Measurements from ENCODE around the gene UNC93A.
"Not testable (repeated sequence)": the region's sequence is repeated elsewhere in the genome, so short reads cannot be mapped to it uniquely, and the experiment has no call there.

Gene UNC93A

DNA sequence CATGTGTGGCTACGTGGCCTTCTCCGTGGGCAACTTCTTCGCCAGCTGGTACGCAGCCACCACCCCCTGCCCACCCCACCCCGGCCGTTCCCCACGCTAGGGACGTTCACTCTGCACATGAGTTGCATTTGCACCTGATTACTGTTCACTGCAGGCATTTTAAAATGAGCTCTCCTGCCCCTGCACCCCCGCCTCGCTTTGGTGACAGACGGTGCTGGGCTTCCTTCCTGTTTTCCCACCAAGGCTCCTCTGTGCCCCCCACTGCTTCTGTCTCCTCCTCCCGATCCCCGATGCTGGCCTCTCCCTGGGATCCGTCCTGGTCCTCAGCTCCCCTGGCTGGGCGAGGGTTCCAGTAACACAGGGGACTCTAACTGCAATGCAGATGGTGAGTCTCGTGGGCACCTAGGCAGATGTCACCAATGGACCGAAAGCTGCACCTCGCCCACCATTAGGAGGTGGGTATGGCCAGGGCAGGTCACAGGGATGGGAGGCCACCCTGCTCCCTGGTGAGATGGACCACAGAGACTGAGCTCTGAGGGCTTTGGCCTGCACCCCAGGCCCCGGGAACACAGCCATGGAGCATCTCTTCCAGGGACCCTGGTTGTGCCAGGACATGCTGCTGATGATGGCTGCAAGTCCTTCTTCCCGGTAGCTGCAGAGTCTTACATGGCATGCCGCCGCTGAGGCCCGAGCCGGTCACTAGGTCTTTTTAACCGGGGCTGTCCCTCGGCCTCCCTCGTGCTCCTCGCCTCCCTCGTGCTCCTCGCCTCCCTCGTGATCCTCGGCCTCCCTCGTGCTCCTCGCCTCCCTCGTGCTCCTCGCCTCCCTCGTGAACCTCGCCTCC, 3.8 kb downstream of the UNC93A start:
- no peak for DNase-seq

DNA sequence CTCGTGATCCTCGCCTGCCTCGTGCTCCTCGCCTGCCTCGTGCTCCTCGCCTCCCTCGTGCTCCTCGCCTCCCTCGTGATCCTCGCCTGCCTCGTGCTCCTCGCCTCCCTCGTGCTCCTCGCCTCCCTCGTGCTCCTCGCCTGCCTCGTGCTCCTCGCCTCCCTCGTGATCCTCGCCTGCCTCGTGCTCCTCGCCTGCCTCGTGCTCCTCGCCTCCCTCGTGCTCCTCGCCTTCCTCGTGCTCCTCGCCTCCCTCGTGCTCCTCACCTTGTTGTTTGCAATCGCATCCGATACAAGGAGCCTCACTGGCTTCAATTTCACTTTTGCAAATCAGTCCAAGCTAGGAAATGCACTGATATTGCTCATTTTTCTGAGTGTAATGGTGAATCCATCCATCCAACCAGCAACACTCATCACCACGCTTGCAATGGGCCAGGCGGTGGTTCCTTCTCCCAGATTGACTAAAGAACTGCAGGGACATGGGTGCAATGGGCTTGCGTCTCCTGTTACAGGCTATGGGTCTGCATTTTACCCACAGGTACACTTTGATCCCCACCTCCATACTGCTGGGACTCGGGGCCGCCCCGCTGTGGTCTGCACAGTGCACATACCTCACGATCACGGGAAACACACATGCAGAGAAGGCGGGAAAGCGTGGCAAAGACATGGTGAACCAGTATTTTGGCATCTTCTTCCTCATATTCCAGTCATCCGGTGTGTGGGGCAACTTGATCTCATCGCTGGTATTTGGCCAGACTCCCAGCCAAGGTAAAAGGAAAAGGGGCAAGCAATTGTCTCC, 4.6 kb downstream of the UNC93A start:
- no peak for DNase-seq

DNA sequence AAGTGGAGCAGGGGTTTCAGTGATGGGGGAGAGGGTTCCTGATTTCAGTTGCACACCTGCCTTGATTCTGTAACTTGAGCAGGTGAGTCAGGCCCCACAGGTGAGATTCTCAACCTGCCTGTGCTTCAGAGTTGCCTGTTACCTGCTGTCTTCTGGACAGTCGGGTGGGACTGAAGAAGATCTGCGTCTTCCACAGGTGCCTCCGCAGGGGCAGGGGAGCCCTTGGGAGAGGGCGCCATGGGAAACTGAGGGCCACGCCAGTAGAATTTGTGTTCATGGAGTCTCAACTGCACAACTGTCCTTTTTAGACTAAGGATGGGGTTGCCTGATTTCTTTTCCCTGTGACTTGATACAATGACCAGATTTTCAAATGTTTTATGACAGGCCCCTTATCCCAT, 5.2 kb downstream of the UNC93A start:
- no peak for DNase-seq

DNA sequence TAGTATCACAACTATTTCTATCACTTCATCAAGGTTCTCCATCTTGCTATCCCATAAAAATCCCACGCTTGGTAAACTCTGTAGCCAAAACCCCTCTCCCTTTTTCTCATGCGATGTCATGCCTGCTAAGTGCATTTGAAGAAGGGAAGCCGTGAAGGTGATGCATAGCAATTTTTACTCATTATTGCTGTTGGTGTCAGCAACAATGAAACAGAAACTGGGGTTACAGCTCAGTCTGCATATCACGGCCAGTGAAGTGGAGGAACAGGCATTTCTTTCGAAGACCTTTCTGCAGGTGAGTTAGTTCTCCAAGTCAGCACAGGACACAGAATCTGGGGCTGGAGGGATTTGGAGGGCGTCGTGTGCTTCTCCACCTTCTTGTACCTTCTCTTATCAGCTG, 5.8 kb downstream of the UNC93A start:
- no peak for DNase-seq

DNA sequence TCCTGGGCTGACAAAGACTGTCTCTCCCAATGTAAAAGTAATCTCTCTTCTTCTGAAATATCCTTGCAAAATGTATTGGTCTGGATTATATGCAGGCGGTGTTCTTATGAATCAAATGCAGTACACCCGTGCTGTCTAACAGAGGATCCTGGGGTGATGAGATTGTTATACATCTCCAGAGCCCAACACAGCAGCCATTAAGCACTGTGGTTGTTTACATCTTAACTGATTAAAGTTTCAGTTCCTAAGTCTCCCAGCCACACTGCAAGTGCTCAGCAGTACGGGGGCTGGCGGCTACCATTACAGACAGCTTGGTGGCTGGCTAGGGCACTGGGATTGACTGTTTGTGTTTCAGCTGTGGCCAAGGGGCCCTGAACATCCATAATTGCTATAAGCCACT, 7.0 kb downstream of the UNC93A start:
- no peak for DNase-seq

DNA sequence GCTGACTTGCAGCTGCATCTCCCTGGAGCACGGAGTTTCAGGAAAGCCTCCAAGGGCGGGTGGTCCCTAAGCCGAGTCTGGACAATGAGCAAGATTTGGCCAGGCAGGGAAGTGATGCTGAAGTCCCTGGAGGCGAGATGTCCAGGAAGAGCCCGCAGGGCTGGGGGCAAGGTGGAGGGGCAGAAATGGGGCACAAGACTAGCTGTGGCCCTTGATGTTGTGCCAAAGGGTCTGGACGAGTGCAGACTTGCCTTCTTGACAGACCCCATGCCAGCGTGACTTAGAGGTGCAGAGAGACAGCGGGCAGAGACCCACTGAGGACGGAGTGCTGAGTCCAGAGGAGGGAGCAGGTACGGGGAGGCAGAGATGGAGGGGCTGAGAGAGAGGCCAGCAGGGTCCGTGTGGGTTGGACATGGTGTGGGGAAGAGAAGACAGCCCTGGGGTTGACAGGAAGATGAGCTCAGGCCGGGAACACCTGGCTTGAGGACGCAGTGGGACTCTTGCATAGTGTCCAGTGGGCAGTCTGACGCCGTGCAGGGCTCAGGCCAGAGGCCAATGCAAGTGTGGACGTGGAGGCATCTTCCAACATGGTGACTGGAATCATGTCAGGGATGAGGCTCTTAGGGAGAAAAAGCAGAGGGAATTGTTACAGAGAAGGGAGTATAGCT, 8.7 kb downstream of the UNC93A start:
- no peak for DNase-seq

DNA sequence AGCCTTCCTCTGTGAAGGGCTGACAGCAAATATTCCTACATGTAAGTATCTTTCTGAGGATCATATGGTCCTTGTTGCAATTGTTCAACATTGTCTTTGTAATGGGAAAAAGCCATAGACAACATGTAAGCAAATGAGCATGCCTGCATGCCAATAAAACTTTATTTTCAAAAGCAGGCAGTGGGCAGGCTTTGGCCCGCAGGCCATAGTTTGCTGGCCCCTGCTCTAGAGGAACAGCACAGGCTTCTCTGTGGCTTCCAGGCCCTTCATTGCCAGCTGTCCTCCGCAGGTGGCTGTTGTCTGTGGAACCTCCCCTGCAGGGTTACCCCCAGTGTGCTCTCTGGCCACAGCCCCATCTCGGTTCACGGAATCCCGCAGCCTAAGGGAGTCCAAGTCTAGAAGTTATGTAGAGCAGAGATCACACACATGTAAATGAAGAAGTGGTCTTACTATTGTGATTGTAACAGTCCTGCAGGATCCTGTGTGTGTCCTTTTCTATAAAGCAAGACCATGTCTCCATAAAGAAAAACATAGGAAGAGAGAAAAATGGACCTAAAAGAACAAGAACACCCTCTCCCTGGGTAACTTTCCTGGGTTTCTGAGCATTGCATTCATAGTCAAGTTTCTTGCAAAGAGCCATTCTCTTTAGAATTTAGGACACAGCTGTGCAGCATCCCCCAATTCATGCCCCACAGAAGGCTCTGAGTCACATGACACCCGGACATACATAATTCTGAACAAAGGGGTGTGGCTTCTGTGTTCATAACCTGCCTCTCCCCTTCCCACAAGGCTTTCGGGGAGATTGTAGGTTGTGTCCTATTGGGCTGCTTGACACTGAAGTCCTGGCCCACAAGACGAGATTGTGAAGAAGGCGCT, 10.0 kb downstream of the UNC93A start:
- DNase-seq = no peak

DNA sequence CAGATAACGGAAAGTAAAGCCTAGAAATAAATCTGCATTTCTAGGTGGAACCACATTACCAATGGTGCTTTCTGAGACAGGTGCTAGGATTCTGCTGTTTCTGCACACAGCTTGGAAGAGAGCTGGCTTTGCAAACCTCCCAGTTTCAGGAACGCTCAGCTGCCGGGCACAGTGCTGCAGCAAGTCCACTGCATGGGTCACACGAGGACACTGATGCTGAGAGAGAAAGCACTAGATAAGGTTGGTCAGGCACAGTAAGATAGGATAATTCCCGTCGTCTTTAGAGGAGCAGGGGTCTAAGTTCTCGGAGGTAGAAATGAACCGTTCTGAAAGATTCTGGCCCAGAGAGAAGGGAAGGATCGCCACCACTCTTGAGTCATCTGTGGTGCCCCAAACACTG, 11.0 kb downstream of the UNC93A start:
- DNase-seq = no peak

DNA sequence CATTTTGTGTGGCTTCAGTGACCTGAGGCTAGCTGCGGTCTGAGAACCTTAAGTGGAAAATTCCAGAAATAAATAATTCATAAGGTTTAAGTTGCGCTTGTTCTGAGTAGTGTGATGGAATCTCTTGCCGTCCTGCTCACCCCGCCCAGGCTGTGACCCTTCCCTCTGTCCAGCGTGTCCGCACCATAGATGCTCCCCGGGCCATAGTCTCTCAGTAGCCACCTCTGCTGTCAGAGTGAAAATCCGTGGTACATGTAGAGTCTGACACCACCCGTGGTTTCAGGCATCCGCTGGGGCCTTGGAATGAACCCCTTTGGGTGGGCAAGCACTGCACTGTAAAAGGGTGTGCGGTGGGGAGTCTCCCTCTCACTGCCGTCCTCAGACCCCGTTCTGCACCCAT, 11.7 kb downstream of the UNC93A start:
- DNase-seq = no peak

DNA sequence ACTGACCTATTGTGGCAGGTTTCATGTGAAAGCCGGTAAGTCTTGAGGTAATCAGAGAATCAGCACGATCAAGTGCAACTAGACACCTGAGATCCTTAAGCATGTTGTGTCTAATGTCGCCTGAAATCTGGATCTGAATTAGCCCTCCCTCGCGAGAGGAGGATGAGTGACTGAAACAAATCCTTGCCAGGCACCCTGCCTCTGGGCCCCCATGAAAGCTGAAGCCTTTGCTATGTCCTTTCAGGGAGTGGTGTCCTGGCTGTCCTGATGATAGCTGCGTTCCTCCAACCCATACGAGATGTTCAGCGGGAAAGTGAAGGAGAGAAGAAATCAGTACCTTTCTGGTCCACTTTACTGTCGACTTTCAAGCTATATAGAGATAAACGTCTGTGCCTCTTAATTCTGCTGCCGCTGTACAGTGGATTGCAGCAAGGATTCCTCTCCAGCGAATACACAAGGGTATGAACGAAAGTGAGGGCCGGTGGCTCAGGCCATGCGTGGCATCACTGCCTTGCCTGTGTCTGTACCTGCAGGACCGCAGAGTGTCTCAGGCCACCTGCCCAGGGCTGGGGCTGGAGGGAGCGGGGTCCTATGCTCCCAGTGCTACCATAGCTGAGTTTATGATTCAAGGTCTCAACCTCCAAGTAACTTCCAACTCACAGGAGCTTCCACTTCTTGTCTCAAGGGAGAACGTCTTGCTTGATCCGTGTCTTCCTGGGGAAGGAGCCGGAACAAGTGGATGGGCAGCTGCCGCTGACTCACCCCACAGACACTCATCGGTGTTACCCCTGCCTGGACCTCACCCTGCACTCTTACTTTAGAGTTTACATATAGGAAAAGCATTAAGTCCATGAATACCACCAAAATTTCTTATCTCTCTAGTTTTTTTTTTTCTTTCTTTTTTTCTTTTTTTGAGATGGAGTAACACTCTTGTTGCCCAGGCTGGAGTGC, 12.8 kb downstream of the UNC93A start:
- no peak for DNase-seq

DNA sequence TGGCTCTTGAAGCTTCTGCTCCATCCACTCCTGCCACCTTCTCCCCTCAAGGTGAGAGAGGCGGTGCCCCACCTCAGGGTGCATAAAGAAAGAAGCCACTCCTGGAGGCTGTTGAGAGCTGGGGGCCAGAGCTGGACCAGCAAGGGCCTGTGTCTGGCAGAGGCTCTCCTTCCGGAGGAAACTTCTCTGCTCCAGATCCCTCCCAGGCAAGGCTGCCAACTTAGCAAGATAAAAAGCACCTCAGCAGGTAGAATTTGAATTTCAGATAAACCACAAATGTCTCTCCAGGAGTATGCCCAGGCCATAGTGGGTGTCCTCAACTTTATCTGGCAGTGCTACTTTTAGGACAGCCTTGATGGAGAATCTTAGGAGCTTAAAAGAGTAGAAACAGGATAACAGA, 13.8 kb downstream of the UNC93A start:
- no peak for DNase-seq

DNA sequence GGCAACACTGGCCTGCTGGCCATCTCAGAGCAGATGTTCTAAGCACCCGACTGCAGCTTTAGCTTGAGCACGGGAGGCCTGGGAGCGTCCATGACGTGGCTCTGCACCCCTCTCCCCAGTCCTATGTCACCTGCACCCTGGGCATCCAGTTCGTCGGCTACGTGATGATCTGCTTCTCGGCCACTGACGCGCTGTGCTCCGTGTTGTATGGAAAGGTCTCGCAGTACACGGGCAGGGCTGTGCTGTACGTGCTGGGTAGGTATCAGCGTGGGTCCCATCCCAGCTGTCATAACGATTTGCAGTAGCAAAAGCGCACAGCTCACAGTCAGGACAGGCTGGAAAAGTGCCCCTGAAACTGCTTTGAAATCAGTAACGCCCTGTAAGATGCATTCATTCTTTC, 14.7 kb downstream of the UNC93A start:
- DNase-seq = no peak

DNA sequence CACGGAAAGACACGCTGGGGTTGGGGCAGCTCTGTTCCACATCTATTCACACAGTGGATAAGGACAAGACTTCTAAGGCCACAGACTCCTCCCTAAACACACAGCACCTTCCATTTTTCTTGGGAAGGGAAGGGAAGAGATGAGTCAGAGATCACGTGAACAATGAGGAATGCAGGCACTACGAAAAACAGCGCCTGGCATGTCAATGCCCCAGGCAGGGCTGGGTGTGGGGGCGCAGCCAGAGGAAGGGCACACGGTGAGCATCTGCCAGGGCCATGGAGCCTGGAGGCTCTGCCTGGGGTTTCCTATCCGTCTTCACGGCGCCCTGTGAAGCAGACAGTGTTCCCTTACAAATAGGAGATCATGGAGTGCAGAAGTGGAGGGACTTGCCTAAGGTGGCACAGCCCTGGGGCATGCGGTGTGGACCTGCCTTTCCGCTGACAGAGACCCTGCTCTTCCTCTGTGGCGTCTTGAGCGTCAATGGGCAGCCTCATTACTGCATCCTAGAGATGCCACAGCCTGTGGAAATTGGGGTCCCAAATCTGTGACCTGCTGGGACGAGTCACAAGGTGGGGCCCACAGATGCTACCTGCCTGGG, 15.4 kb downstream of the UNC93A start:
- no peak for DNase-seq

DNA sequence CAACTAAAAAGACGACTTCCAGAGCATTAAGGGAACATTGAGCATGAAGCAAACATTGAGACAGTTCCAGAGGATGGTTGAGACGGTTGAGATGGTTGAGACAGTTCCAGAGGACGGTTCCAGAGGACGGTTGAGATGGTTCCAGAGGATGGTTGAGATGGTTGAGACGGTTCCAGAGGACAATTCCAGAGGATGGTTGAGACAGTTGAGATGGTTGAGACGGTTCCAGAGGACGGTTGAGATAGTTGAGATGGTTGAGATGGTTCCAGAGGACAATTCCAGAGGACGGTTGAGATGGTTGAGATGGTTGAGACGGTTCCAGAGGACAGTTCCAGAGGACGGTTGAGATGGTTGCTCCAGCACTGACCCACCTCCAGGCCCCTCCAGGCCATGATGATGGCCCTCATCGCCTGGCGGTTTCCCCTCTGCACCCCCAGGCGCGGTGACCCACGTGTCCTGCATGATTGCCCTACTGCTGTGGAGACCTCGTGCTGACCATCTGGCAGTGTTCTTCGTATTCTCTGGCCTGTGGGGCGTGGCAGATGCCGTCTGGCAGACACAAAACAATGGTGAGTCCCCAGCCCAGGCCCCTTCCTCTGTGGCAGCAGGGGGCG, 16.3 kb downstream of the UNC93A start:
- no peak for DNase-seq

DNA sequence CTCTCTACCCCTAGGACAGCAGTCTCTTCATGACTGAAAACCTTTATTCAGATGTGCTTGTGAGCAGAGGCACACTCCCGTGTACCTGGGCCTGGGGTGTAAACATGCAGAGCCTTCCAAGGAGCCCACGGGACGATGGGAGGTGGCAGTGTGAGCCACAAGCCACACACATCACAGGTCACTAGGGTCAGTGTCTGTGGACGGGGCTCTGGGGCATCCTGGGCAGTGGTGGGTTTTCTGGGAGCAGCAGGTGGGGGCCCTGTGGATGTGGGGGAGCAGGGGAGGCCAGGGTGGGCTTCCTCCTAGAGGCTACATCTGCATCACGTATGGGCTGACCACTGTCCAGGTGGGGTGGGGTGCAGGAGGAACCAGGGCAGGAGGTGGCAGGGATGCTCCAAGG, 17.1 kb downstream of the UNC93A start:
- no peak for DNase-seq

DNA sequence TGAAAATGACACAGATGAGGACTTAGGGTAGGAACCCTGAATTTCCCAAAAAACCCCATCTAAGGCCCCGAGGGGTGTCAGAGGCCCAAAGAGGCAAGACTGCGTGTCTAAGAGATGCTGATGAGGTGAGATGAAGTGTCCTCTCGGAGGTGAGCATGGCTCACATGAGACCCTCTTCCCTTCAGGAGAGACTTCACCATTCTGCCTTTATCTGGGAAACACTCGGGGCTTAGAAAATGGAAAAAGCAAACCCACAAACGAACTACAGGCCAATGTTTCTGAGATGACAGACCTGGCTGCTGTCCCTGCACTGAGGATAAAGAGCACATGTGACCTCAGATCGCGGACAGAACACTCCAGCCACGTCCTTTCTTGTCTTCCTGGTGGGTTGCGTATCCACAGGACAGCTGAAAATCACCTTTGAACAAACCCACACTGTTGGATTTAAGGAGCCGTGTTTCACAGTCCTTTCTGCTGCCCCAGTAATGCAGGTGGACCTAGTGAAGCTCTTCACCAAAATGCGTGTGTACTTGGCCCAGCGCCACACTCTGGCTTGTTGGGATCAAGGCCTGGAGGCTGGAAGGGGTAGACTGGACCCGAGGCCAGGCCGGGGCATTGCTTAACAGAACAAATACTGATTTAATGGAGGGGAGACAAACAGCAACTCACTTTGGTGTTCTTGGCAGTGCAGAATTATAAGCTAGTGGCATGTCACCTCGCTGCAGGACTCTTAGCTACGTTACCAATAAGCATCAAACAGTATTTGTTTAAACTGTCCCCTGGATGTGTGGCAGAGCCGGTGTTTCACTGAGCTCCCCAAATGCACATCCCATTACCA, 18.5 kb downstream of the UNC93A start:
- DNase-seq = not testable (repeated sequence)

DNA sequence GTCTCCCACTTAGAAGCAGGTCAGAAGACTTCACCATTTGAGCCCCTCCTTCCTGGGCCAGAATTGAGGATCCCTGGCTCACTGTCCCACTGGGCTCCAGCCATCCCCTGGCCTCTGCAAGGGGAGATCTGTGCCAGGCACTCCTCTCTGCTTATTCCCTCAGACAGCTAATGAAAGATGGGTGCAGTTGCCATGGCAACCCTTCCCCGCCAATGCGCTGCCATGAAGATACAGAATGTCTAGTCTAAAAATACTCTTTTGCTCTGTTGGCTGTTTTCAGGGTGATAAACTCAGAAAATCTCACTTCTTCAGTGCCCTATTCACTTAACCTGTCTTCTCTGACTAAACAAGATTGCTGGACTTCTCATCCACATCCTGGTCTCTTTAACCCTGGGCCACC, 20.2 kb downstream of the UNC93A start:
- no peak for DNase-seq

DNA sequence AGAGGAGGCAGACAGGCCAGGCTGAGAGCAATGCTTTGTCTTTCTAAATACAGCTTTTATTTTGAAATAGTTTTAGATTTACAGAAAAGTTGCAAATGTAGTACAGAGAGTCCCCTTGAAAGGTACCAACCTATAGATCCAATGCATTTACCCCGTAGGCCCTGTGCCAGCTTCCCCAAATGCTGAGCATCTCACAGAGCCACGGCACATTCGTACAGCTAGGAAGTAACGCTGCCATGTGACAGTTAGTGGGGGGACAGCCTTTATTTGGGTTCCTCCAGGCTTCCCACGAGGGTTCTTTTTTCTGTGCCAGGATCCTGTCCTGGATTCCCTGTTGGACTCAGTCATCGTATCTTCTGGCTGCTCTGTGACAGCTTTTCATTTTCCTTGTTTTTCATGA, 20.6 kb downstream of the UNC93A start:
- DNase-seq = not testable (repeated sequence)

DNA sequence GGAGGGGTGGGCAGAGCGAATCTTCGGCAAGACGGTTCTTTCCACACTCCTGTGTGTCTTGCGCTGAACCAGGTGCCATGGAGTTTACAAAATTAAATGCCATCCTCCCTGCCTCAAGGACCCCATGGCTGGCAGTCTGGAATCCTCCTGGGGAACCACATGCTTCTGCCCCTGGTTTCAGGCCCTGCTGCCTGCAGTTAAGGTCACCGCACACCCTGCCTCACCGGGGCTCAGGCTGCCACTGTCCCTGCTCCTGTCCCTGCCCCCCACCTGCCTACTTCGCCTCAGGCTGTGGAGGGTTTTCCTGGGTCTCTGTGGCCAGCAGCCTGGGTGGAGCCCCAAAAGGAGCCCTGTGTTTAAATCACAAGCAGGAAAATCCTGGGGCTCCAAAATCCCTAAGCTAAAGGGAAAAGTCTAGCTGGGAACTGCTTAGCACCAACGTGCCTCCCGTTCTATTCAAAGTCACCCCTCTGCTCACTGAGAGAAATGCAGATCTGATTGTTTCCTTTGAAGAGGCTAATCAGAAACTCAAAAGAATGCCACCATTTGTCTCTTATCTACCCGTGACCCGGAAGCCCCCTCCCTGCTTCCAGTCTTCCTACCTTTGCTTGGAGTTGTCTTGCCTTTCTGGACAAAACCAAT, 23.2 kb downstream of the UNC93A start:
- DNase-seq = no peak
